Suppressor macrophage treated with lipopolysaccharide for 4 hours (primary cell): Measurements from ENCODE around the gene TSGA10IP.

Source experiments
- DNase-seq: peaks from one replicate; pipeline ENCODE4 v3.0.0-alpha.2; 2020

TSGA10IP gene

DNA sequence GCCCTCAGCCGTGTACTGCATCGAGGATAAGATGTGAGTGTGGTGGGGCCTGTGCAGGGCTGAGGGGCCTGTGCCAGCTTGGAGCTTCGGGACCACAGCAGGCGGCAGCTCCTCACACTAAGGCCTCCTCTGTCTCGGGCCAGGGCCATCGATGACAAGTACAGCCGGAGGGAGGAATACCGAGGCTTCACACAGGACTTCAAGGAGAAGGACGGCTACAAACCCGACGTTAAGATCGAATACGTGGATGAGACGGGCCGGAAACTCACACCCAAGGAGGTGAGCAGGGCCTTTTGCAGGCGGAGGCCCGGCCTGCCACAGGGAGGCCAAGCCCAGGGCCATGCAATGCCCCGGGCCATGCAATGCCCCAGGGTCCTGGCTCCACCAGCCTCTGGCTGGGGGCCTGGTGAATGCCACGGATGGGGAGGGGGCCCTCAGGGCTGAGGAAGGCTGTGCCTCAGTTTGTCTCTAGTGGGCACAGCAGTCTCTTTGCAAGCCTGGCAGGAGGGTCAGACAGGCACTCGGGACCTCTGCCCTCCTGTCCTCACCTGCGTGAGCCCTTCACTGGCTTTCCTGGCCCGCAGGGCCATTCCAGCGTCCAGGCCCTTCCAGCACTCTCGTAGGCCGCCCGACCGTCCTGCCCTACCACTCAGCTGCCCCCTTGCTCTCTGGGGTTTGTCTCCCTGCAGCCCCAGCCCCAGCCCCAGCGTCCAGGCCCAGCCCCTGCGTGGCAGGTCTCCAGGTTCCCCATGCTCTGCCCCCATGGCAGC, 32.5 kb downstream of the TSGA10IP start:
- DNase-seq: no peak

- no peak for DNase-seq
Observed at GRCh38 chr11:65978391-65979238, 33.3 kb downstream of the TSGA10IP start.

DNA sequence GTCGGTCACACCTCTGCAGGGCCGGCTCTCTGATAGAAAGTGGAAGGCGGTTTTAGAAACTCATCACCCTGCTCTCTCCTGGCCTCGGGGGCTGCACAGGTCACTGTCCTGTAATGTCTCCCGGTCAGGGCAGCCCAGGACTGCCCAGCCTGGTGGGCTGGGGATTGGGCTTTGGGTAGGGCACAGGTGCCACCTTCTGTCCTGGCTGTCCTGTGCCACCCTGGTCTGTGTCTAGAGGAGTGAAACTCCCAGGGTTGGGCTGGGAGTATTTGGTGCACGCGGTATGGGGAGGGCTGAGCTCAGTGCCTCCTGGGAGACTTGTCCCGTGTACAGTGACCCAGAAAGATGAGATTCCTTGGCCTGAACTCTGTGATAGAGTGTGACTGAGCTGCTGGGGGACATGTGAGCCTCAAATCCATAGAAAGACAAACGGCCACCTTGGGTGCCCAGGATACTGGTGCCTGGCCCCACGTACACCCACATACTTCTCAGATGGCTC, 34.0 kb downstream of the TSGA10IP start:
- no peak for DNase-seq

- no peak for DNase-seq
Observed at GRCh38 chr11:65981101-65981740, 35.9 kb downstream of the TSGA10IP start.

DNA sequence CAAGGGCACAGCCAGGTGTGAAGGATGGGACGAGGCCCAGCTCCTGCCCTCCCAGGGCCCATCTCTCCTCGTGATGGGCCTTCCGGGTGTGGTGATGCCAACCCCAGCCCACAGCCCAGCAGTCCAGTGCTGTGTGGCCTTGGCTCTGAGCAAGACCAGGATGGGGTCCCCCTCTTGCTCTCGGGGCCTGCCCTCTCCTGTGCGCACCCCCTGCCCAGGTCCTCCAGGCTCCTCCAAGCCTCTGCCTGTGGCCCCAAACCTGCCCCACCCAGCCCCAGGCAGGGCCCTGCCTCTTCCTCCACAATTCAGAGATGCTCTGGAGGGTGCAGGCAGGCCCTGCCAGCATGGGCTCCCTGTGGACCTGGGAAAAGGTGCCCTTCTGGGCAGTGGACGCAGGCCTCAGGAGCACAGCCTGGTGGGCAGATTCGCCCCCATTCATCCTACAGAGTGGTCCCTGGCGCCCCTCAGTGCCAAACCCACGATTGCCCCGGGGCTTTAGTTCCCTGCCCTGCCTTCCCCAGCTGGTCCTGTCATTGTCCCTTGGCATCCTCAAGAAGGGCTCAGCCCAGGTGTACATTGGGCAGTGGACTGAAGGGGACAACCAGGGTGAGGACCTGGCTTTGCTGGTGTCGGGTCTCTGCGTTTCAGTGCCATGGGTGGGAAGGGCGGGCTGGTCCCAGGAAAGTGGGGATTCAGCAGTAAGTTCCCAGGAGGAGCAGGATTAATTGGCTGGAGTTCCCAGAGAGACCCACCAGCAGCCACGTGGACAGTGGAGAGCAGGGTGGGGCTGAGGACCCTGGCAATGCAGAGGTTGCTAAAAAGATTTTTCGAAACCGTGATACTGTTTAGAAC, 36.9 kb downstream of the TSGA10IP start:
- DNase-seq: no peak

DNA sequence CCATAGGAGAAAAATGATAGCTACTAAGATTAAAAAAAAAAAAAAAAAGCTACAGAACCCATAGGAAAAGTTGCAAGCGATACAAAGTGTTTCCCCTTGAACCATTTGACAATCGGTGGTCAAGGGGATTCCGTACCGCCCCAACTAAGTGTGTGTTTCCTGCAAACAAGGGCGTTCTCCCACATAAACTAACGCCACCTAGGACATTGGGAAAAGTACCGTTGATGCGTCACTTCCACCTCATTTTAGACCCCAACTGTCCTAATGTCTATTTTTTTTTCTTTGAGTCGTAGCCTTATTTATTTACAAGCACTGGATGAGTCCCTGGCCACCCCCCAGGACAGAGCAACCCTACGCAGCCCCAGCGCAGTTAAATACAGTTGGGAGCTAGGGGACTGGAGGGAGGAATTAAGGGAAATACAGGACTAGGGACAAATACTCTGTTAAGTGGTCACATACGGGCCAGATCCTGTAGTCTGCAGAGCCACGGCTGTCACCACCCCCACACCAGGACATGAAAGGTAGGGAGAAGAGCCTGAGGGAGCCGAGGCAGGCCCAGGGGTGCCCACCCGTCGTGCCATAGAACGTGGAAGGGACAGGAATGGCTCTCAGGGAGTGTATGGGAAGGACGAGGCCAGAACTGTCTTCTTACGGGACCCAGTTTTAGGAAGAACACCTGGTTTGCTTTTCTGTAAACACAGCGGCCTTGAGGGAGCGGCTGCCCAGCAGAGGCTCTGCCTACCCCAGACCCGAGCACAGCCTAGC, 37.7 kb downstream of the TSGA10IP start:
- DNase-seq: no peak

DNA sequence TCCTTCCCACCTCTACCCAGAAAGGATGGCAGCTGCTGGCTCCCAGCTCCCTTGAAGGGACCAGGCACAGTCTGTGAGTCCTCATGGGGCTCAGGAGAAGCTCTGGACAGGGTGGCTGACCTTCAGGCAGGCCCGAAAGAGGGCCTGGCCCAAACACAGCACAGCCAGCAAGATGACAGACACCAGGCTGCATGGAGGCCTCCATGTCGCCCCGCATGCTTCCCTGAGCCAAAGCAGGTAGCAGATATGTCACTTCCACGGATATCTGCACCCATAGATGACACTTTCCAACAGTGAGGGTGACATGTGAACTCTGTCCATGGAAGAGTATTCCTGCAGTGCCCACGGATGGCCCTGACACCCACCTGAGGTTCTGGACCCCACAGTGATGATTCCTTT, 38.3 kb downstream of the TSGA10IP start:
- no peak for DNase-seq

GRCh38 chr11:65987336-65987735, 42.1 kb downstream of the TSGA10IP start:
- no peak for DNase-seq

DNA sequence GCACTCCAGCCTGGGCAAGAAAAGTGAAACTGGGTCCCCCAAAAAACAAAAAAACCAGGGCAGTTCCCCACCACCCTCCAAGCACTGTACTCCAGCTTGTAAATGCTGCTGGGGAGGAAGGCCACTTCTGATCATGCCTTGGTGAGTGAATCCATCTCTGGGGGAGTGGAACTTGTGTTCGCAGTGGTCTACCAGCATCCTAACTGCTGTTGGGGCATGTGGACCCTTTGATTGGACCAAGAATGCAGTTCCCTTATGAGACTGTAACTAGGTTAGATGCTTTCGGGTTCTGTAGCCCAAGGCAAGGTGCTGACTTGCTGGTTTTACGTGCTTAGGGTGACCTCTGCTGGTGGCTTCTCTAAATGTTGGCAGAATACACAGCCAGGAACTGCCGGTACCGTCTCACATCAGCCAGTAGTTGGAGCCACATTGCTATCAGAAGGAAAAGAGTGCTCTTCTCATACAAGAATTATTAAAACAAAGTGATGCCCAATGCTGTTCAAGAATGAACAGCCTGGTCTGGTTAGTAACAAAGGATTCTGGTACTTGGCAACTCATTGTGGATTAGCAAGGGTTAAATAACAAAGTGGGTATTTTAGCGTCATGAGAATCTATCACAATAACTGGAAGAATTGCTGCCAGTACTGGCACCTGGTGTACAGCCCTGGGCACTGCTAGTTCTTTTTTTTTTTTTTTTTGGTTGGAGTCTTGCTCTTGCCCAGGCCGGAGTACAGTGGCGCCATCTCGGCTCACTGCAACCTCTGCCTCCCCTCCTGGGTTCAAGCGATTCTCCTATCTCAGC, 43.7 kb downstream of the TSGA10IP start:
- peak; percentile 96 for DNase-seq

DNA sequence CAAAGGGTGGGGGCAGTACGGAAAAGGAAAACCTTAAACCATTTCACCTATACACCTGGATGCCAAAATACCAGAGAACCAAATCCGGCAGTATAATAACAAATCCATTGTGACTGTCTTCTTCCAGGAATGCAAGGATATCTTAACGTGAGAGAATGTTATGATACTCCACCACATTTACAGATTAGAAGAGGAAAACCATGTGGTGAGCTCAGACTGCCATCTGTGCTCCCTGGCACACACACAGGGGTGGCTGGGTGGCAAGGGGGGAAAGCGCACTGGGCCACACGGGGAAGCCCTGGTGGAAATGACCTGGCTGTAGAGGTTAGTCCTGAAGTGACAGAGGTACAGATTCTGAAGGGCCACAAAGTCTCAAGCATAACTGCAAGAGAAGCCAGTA, 46.8 kb downstream of the TSGA10IP start:
- DNase-seq: no peak

DNA sequence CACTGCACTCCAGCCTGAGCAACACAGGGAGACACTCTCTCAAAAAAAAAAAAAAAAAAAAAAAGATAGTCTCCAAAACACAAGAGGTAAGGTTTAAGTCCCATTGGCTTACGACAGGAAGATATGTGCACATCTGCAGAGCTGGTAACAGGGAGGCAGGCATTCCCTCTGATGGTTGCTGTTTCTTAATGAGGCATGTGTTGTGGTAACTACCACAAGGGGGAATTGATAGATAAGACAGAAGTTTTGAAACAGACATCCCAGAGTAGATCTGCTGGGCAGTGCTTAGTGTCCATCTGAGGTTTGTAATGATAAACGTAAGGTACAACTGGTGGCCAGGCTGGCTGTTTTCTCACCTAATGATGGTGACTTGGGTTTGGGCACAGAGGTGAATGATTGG, 52.0 kb downstream of the TSGA10IP start:
- DNase-seq: no peak

- peak; percentile 97 for DNase-seq
Observed at GRCh38 chr11:66001942-66002647, 56.8 kb downstream of the TSGA10IP start, which contains the start of the genes BANF1 and EIF1AD. Gene BANF1 (plus strand): TSS chr11:66002503. CDS start chr11:66003251, 748 bp downstream. Gene EIF1AD (minus strand): TSS chr11:66002157. CDS start chr11:66000389, 1,768 bp downstream.

DNA sequence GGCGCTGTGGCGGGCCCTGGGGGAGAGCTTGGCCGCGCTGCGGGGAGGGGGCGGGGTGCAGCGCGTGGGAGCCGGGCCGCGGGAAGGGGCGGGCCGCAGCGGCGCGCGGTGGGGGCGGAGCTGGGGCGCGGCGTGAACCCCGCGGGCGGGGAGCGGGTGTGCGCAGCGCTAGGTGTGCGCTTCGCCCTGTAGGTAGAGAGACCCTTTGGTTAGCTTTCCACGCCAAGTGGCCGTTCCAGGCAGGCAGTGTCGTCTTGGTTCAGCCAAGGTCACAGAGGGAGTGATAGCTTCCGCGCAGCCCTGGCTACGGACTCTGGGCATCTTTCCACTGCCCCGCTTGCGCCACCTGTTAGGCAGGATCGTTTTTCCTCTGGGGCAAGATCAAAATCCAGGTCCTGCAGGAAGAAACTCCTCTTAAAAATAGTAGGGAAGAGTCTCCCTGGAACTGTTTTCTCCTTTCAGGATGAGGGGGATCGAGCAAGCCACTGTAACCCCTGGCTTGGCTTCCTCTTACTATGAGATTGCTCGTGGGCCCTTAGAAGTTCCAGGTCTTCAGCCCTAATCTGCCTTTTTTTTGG, 57.5 kb downstream of the TSGA10IP start:
- no peak for DNase-seq

GRCh38 chr11:66003291-66003690, 58.0 kb downstream of the TSGA10IP start:
- DNase-seq: no peak

GRCh38 chr11:66004186-66004585, 58.9 kb downstream of the TSGA10IP start:
- no peak for DNase-seq

DNA sequence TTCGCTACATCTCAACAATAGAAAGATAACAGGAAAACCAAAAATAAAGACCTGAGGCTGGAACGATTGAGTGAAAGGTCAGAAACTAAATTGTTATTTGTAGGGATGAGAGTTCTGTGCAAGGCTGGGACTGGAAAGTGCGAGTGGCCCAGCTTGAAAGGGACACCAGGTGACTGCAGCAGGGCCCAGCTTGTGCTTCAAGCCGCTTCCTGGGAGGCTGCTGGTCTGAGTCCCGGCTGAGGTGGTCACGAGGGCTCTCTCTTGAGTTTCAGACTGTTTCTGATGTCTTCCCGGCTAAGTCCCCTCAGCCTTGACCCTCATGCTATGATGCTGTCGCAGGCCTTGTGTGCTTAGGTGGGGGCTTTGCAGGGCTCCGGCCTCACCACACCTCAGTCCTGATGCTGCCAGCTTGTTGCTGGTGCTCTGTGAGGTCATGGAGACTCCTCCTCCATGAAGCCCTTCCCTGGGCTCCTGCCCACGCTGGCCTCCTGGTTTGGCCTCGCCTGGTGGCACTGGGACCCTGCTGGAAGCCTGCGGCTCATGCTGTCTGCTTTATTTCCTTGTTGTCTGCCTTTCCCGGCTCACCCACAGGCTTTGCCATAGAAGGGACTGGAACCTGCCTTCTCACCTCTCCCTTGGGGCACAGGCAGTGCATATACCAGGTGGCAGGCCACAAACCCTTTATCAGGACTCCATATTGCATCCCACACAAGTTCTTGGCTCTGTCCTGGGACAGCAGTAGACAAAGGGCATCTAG, 61.0 kb downstream of the TSGA10IP start:
- DNase-seq: no peak

GRCh38 chr11:66006891-66007176, 61.6 kb downstream of the TSGA10IP start:
- DNase-seq: no peak

DNA sequence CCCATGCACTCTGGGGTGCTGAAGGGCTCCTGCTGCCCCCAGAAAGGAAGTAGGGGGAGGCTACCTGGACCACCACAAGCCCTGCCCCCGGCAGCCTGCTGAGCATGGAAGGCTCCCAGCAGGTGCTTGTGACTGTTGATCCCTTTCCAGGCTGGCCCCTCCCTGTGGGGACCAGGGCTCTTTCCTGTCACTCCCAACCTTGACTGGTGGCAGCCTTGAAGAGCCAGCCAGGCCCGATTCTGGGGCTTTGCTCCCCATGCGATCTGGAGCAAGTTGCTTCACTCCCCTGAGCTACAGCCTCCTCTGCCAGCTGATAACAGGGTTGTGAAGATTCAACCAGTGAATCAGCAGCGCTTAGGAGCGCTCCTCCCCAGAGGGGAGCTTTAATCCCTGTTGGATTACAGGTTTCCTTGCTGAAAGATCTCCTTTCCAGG, 61.9 kb downstream of the TSGA10IP start:
- no peak for DNase-seq

DNA sequence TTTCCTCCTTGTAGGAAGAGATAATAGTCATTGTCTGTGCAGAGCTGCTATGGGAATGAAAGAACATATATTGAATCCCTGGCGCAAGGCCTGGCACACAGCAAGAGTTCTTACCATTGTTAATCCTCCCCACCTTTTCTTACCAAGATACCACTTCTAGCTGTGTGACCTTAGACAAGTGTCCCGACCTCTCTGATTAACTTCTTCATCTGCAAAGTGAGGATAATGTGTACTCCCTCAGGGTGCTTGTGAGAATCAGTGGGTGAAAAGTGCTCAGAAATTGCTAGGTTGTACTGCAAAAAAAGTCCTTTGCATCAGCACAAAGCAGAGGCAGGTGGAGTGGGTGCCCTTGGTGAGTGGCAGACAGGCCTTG, 62.8 kb downstream of the TSGA10IP start:
- no peak for DNase-seq
